ENCODE results near the gene INTS4. TPM values are rescaled to one million over a fixed set of nuclear protein-coding genes. Genes with fewer than 3 reads are reported as not detected.

INTS4 gene
- total and polyA plus RNA-seq, 2 of the 8 experiments (the other 6 are each of a cell fraction or from before 2014, with no cell fraction given): 27.0 to 31.3 TPM

GRCh38 chr11:78039391-78039918 is 45.0 kb upstream of the INTS4 start:
- 94% methylated on average over 4 of the region's 4 CpGs; no CpG with 5 or more reads in 1 of the 2 experiments for WGBS, 2 experiments (ENCODE audit: extremely low coverage in 1 of 2, insufficient coverage in 1 of 2, insufficient read length in 1 of 2, insufficient replicate concordance in 2 of 2, low coverage in 1 of 2, low lambda C conversion rate in 2 of 2, missing lambda C conversion rate in 1 of 2)
- Histone ChIP-seq H4K5ac (ENCODE audit: insufficient read length, low read depth, low read length) (no peak overlapping the region), H3K14ac (ENCODE audit: insufficient read length) (no peak overlapping the region), H3K9ac (replicated peaks in 1 of 4; ENCODE audit: extremely low read depth in 1 of 4, low read depth in 3 of 4, low read length in 3 of 4) (no peak overlapping the region), H4K8ac (ENCODE audit: extremely low read depth, insufficient read depth, low read length) (no peak overlapping the region), H3K18ac (ENCODE audit: extremely low read depth, low read length) (no peak overlapping the region; the same call in 1 of the 2 replicates), H2BK5ac (ENCODE audit: low read depth, low read length) (no peak overlapping the region), H2BK12ac (ENCODE audit: low read depth, low read length) (no peak overlapping the region), H3K9me3 (ENCODE audit: insufficient read depth in 2 of 2, low read depth in 1 of 2, low read length in 1 of 2) (no peaks in the 10 kb centered on the region), H4K20me1 (replicated peaks in 1 of 2; ENCODE audit: control insufficient read depth in 1 of 2, insufficient read depth in 2 of 2, low read length in 2 of 2) (no peaks in the 10 kb centered on the region), H4K91ac (replicated peaks; ENCODE audit: insufficient read length, low read length) (no peak overlapping the region), H2BK120ac (replicated peaks; ENCODE audit: low read depth, low read length) (no peak overlapping the region), H3K4me3 (ENCODE audit: extremely low read depth in 1 of 4, insufficient read depth in 2 of 4, low read depth in 3 of 4, low read length in 4 of 4) (no peak overlapping the region), H2BK15ac (ENCODE audit: low read length) (no peak overlapping the region), H3K36me3 (ENCODE audit: control insufficient read depth in 2 of 4, insufficient read depth in 4 of 4, low read length in 3 of 4) (no peaks in the 10 kb centered on the region), H3K4me1 (replicated peaks in 1 of 4; ENCODE audit: control insufficient read depth in 3 of 4, insufficient read depth in 4 of 4, low read length in 3 of 4) (peaks cover 0 to 7% (median 3%) of the 10 kb centered on the region in 4 experiments; a peak in 3 of 7 replicates), H3K23me2 (ENCODE audit: low read depth, low read length) (no peaks in the 10 kb centered on the region), H2AK5ac (ENCODE audit: low read depth, low read length) (no peak overlapping the region), H2AFZ (ENCODE audit: low read length) (no peak overlapping the region), H3K27me3 (replicated peaks in 1 of 4; ENCODE audit: control insufficient read depth in 3 of 4, extremely low read depth in 1 of 4, insufficient read depth in 3 of 4, low read length in 3 of 4) (no peaks in the 10 kb centered on the region), H2BK20ac (ENCODE audit: low read length) (no peak overlapping the region), H3K79me2 (ENCODE audit: control insufficient read depth in 1 of 2, insufficient read depth in 2 of 2, low read length in 2 of 2) (no peaks in the 10 kb centered on the region), H3K27ac (ENCODE audit: low read depth, low read length) (no peak overlapping the region), H3K4me2 (ENCODE audit: insufficient read depth in 1 of 2, low read depth in 2 of 2, low read length in 2 of 2) (no peak overlapping the region), H3K23ac (ENCODE audit: insufficient read length) (no peak overlapping the region), H3K4ac (replicated peaks; ENCODE audit: insufficient read length, low read depth, low read length) (no peak overlapping the region), H3K79me1 (ENCODE audit: low read depth, low read length) (no peaks in the 10 kb centered on the region), H3K56ac (replicated peaks; ENCODE audit: insufficient read length, low read depth, low read length) (no peak overlapping the region)
- CTCF ChIA-PET (ENCODE audit: partially characterized antibody): interaction anchor here (0.6 kb wide), 1 partner anchor 317 kb away, joined by 3 read pairs; no protein-coding TSS in a partner anchor
- no peak for TF ChIP-seq RAD21 (IDR thresholded peaks at IDR 0.05 in 1 of 2, conservative IDR thresholded peaks at IDR 0.05 in 1 of 2; ENCODE audit: low read depth in 2 of 2, low read length in 2 of 2)
- TF ChIP-seq POLR2AphosphoS5 (IDR thresholded peaks at IDR 0.05; ENCODE audit: low read depth, low read length): no peak
- no peak for TF ChIP-seq SP4 (IDR thresholded peaks at IDR 0.05; ENCODE audit: low read length)
- TF ChIP-seq NRF1 (IDR thresholded peaks at IDR 0.05; ENCODE audit: low read depth, low read length): no peak
- TF ChIP-seq CREB1 (IDR thresholded peaks at IDR 0.05): no peak
- TF ChIP-seq SAP30 (IDR thresholded peaks at IDR 0.05; ENCODE audit: insufficient read depth, insufficient replicate concordance, low read length): no peak
- no peak for TF ChIP-seq SP2 (IDR thresholded peaks at IDR 0.05; ENCODE audit: low read length)
- POLR2A ChIA-PET (ENCODE audit: partially characterized antibody): interaction anchor here (0.6 kb wide), 2 partner anchors 9 to 437 kb away, joined by 3 to 5 read pairs; no protein-coding TSS in a partner anchor
- no peak for FAIRE-seq
- DNase-seq (ENCODE audit: low read depth in 1 of 2, low spot score in 2 of 2): no peak
